NCI-H226 (cell line): ENCODE results near the gene SRXN1.
"Not testable (repeated sequence)": the region's sequence is repeated elsewhere in the genome, so short reads cannot be mapped to it uniquely, and the experiment has no call there.

Source experiments
- DNase-seq: peaks from one replicate; pipeline ENCODE4 v3.0.0-alpha.2; 2015

Gene SRXN1

DNA sequence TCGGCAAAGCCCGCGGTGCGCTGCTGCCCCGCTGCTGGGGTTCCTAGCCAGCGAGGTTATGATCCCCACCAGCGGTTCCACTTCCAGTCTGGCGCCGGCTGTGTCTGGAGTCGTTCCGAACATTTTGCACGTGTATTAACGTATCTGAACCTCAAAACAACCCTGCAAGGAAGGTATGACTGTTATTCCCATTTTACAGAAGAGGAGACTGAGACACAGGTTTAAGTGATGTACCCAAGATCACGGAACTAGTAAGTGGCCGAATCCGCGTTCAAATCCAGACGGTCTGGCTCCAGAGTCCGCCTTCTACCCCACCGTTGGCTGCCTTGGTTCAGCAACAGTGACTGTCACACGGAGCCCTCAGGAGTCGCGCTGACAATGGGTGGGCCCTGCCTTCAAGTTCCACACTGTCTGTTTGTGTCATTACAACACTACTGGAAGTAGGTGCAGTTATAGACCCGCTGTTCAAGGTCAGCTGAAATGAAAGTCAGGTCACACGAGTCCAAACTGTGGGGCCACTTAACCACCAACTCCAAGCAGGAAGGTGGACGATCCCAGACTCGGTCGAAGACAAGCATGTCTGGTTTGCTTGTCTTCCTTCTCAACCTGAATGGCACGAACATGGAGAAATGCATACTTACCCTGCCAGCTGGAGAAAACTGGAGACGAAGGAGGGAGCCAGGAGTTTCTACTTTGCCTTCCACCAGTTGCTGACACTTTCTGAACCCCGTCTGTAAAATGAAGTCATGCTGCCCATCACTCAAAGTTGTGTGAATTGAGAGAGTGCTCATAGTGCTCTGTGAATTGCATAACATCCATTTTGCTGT is 803 bp upstream of the SRXN1 start:
- no peak for DNase-seq

DNA sequence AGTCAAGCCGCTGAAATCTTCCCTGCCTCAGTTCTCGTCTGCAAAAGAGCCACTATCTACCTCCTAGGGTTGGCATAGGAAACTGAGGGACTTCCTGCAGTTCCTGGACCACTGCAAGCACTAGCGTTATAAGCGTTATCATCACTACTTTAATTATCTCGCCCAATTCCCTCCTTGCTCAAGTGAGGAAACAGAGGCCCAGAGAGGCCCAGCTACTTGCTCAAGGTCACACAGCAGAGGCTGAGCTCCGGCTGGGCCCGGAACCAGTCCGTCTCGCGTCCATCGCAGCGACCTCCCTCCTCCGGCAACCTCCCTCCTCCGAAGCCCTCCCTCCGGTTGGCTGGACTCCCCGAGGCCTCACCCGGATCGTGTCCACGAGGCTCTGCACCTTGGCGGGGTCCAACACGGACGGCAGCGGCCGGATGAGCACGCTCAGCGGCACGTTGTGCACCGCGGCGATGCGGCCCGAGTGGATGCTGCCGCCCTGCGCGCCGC is 338 bp downstream of the SRXN1 start:
- peak; percentile 33 for DNase-seq

DNA sequence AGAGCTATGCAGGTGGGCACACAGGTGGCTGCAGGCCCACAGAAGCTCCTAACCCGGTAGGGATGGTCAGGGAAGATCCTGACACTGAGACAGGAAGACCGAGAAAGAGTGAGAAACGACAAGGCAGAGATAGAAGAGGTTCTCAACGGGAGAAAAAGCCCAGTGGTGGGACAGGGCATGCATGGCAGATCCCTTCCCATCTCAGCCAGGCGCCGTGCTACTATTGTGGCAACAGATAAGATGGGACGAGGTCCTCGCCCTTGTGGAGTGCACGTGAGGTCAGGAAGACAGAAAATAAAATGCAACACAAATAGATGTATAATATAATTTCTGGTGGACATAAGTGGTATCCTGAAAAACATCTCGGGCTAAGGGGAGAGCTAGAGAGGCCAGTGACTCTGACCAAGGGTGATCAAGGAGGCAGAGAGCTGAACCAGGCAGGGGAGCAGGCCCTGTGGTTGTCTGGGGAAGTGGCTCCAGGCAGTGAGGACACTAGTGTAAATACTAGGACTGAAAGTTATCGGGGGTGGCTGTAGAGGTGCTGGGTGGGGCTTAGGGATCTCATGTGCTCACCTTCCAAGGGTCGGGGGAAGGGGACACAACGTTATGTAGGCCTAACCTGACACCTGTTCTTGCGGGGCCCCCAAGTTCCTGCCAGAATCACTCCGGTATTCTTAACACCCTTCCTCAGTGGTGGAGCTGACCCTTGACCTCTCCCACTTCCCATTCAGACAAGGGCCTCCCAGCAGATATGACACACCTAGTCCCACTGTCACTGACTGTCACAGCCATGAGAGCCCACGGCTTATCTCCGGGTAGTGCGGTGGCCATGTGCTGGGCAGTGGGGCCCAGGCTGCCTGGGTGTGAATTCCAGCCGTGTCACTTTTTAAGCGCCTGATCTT is 1.0 kb downstream of the SRXN1 start:
- DNase-seq: no peak

DNA sequence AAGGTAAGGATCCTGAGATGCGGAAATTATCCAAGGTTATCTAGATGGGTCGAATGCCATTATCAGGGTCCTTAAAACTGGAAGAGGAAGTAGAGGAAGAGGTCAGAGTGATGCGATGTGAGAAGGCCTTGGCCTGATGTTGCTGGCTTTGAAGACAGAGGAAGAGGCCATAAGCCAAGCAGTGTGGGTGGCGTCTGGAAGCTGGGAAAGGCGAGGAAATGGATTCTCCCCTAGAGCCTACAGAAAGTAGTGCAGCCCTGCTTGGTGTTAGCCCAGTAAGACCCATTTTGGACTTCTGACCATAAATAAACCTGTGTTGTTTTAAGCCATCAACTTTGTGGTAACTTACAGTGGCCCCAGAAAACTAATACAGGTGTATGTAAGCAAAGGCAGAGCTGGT is 2.0 kb downstream of the SRXN1 start:
- DNase-seq: no peak

DNA sequence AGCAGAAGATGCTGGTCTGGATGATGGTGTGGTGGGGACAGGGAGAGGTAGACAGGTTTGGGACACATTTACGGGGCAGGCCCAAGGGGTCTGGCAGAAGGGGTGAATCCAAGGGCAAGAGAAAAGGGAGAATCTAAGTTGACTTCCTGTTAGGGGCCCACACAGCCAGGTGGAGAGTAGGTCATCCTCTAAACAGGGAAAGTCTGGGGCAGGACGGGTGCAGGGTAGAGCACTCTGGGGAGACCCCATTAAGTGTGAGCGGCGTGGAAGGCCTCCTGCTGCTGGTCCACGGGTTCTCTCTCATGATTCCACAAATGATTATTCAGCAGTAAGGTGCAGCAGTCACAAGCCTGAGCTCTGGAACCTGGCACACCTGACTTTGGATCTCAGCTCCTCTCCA is 2.7 kb downstream of the SRXN1 start:
- no peak for DNase-seq

DNA sequence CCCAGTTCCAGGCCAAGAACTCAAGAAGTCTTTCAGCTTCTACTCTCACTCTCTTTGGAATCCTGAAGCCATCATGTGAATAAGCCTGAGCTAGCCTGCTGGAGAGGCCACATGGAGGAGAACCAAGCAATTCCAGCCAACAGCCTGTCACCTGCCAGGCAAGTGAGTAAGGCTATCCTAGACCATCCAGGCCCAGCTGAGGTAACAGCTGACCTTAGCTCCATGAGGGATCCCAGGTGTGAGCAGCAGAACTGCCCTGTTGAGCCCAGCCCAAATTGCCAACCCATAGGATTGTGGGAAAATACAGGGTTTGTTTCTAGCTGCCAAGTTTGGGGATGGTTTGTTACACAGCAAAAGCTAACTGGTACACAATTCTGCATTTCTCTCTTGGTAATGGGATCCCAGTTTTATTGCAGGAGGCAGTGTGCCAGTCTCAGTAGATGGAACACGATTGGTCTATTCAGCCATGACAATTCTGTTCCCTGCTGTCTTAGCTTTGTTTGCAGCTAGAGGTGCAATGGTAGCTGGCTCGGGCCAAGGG is 5.5 kb downstream of the SRXN1 start:
- DNase-seq: no peak

DNA sequence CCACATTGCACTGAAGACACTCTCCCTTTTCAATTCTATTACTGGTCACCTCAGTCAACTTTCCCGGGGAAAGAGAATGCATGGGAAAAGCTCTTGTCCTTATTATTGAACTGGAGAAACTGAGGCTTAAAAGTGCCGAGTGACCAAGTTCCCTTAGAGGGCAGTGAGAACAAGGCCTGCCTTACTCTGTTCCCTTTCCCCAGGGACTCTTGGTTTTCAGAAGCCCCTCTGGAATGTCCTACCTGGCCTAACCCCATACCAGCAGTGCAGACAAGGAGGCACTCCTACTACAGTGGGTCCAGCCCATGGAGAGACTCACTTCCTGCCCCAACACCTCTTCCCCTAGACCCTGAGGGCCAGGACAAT is 6.1 kb downstream of the SRXN1 start:
- DNase-seq: no peak

DNA sequence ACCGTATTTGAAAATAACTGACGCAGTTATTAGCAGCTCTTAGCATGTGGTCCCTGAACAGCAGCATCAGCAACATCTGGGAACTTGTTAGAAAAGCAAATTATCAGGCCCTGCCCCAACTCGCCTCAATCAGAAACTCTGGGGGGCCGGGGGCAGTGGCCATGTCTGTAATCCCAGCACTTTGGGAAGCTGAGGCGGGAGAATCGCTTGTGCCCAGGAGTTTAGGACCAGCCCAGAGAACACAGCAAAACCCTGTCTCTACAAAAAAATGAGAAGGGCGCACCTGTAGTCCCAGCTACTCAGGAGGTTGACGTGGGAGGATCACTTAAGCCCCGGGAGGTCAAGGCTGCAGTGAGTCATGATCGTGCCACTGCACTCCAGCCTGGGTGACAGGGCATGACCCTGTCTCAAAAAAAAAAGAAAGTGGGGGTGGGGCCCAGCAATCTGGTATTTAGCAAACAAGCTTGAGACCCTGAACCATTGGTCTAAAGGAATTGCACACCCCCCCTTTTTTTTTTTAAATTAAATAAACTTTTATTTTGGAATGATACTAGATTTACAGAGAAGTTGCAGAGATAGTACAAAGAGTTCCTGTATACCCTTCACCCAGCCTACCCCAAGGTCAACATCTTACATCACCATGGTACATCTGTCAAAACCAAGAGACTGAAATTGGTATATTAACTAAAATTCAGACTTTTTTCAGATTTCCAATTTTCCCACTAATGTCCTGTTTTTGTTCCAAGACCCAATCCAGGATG is 6.7 kb downstream of the SRXN1 start:
- DNase-seq: no peak

DNA sequence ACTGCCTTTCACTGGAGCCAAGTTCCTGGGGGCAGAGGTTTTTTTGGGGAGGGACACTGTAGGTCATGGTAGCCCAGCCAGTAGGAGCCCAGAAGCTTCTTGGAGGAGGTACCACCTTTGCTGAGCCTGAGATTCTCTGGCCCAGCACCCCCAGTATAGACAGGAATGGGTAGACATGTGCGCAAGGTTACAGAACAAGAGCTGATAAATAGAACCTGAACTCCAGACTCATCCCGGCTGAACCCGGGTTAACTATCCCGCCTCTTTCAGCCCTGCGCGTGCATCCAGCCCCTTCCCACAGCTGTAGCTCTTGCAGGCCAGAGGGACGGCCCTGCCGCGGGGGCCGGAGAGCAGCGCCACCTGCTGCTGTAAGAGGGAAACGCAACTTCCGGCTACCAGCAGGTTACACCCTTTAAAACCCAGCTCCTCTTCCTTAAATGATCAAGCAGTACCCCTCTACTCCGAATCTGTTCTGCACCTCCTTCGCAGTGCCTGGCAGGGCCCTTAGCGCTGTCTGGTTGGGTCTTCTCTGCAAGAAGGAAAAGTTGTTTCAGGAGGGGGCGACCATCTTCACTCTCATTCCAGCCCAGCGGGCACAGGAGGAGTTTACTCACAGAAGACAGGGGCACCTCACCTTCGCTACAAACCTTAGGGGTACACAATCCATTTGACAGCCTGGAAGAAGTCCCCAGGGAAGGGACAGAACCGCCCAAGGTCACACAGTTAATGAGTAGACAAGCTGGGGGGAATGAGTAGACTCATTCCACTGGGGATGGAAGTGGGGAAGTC is 7.5 kb downstream of the SRXN1 start:
- DNase-seq: no peak

DNA sequence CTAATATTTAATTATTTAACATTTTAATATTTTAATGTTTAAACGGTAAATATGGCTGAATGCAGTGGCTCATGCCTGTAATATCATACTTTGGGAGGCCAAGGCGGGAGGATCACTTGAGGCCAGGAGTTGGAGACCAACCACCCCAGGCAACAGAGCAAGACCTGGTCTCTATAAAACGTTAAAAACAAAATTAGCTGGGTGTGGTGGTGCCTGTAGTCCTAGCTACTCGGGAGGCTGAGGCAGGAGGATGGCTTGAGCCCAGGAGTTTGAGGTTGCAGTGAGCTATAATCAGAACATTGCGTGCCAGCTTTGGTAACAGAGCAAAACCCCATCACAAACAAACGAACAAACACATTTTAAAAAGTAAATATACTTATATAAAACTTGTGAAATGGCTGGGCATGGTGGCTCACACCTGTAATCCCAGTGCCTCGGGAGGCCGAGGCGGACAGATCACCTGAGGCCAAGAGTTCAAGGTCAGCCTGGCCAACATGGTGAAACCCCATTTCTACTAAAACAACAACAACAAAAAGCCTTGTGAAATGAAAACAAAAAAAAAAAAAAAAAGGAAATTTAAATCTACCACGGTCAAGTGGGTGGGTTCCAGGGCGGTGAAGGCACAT is 8.2 kb downstream of the SRXN1 start:
- DNase-seq: no peak

DNA sequence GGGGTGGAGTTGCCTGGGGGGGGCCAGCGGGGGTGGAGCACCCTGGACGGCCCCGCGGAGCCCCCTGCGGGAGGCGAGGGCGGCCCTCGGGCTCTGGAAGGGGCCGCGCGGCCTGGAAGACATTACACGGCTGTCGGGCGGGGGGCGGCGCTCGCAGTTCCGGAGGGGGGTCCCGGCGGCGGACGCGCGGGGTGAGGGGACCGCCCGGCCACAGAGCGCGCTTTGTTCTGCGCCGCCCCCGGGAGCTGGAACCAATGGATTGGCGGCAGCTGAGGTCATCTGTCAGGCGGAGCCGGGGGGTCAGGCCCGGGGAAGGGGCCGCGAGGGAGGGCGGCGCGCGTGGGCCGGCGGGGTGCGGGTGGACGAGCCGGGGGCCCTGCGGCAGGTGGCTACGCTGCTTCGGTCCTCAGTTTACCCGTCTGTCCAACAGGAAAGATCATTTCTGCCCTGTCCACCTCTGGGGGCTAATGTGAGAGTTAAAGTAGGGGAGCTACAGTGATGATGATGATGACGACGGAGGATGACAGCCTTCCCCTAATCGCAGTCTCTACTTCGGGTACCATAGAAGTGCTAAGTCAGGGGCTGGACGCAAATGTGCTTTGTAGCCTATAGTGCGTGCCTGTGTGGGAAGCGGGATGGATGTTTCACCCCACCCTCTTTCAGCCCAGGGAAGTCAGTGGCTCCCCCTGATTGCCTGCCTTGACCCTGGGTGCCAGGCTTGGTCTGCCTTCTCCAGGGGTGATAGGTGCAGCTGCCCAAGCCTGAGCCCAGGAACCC is 10.4 kb downstream of the SRXN1 start:
- no peak for DNase-seq

DNA sequence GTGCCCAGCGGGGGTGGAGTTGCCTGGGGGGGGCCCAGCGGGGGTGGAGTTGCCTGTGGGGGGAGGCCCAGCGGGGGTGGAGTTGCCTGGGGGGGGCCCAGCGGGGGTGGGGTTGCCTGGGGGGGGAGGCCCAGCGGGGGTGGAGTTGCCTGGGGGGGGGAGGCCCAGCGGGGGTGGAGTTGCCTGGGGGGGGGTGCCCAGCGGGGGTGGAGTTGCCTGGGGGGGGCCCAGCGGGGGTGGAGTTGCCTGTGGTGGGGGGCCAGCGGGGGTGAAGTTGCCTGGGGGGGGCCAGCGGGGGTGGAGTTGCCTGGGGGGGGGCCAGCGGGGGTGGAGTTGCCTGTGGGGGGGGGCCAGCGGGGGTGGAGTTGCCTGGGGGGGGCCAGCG is 11.0 kb downstream of the SRXN1 start:
- DNase-seq: not testable (repeated sequence)

DNA sequence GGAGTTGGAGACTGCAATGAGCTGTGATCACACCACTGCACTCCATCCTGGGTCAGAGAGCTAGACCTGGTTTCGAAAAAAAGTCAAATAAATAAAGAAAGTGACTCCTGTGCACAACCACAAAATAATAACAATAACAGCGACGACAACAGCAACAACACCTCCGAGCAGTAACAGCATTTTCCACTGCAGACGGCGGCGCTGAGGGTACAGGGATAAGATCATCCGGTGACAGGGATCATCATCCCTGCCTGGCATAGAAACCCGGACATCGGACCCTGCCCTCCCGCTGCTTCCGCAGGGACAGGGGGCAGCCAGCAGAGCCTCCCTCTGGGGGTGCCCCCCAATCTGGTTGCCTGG is 11.5 kb downstream of the SRXN1 start:
- no peak for DNase-seq

DNA sequence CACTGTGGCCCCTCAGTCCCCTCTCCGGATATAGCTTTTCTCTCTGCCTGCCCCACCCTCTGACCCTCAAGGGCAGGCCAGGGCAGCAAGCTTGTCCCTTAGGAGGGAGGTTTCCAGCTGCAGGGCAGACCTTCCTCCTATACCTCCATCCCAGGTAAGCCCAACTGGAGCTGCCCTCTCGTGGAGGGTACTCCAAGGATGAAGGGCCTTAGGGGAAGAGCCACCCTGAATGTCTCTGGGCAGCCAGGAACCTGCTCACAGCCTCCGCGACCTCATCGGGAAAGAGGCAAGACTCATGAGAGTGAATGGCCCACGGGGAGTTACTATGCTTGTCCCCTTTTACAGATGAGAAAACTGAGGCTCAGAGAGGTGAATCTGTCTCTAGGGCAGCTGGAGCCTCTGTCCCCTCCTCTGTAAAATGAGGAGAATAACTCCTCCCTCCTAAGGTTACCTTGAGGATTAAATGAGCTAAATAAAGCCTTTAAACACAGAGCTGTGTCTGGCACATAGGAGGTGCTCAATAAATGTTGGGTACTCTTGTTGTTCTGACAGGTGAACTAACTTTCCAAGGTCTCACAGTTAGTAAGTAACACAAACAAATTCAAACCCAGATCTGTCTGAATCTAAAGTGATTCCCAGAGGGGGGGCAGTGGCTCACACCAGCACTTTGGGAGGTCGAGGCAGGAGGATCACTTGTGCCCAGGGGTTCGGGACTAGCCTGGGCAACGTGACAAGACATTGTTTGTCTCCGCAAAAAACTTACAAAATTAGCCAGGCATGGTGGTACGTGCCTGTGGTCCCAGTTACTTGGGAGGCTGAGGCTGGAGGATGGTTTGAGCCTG is 12.1 kb downstream of the SRXN1 start:
- no peak for DNase-seq

DNA sequence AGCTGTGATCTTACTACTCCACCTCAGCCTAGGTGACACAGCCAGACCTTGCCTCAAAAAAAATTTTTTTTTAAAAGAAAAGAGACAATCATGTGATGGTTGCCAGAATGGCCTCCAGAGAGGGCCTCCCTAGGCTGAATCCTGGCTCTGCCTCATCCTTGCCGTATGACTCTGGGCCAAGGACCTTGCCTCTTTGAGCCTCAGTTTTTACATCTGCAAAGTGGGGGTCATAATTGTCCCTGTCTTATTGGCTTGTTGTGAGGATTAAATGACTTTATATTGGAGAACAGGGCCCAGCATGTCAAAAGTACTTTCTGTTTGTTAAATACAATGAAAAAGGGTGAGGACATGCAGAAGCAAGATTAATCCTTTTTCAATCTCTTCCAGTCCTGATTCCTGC is 14.4 kb downstream of the SRXN1 start:
- DNase-seq: no peak

DNA sequence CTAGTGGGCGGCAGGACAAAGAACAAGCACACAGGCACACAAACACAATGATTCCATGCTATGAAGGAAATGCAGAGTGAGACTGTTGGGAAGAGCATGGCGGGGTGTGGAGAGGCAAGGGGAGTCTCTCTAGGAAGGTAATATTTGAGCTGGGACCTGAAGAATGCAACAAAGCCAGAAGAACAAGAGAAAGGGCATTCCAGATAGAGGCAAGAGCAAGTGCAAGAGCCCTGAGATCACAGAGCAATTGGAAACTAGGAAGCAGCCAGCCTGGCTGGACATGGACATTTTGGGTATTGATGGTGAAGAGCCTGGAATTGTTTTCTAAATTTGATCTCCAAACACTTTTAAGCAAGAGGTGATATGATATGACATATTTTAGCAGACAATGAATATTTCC is 15.4 kb downstream of the SRXN1 start:
- no peak for DNase-seq

DNA sequence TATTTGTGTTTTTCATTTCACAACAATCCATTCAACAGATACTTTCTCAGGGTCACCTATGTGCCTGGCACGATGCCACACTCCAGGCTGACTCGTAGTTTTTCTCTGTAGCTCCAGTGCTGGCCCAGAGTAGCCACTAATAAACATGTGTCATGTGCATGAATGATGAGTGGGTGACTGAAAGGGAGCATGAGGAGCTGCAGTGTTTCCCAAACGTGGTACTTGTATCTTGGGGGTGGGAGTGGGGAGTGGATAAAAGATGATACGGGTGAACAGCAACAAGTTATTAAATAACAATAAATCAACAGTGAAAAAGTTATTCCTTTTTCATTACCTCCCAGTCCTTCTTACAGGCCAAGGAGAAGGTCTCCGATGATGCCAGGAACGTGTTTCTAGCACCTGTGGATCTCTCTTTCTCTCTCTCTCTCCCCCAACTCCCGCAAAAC is 17.1 kb downstream of the SRXN1 start:
- DNase-seq: no peak

DNA sequence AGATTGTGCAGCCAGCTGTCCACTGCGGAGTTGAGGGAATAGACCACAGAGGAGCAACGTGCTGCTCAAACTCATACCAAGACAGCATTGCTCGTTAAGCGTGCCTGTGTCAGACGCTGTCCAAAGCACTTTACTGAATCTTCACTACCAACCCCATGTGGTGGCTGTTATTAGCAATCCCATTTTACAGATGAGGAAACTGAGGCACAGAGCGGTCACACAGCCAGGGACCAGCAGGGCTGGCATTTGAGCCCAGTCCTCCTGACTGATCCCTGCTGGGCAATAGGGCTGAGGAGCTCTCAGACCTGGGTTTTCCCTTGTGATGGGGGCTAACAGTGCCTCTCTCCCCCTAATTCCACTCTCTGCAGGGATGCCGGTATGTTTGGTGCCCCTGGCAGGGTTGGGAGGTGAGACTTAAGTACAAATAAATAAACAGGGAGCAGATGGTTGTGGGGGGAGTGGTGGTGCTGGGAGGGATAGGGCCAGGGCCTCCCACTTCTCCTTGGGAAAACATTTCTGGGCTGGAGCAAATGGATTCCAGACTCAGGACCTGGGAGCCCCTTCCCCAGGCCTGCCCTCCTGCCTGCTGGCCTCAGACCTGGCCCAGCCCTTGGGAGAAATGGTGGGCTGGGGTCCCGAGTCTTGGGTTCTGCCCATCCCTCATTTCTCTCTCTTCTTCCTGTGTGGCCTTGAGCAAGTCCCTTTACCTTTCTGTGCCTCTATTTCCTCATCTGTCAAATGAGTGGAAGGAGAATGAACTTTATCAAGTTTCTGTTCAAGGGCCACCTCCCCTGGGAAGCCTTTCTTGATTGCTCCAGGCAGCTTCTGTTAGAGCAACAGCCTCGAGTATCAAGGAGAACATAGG is 17.7 kb downstream of the SRXN1 start:
- DNase-seq: no peak
